ENCODE results near the gene PDE9A. TPM values are rescaled to one million over a fixed set of nuclear protein-coding genes. Genes with fewer than 3 reads are reported as not detected.

Gene PDE9A
- total RNA-seq, 3 donors from 2014 or later = 3.0 to 14.7 (median 10.5) TPM

GRCh38 chr21:42740405-42740909, 87.0 kb downstream of the PDE9A start:
- no peaks in the 10 kb centered on the region for H3K27me3 ChIP-seq
- H3K4me3 ChIP-seq = no peak overlapping the region
- H3K4me1 ChIP-seq = no peaks in the 10 kb centered on the region
- TF ChIP-seq CTCF (IDR thresholded peaks at IDR 0.05) = no peak
- no peak for TF ChIP-seq POLR2A (IDR thresholded peaks at IDR 0.05)
- no peak for TF ChIP-seq POLR2AphosphoS5 (IDR thresholded peaks at IDR 0.05)
- H3K27ac ChIP-seq = no peak overlapping the region
- no peaks in the 10 kb centered on the region for H3K9me3 ChIP-seq
- H3K36me3 ChIP-seq = no peaks in the 10 kb centered on the region
- no peak for DNase-seq (ENCODE audit: low spot score in 2 of 2)
- intact Hi-C loops (cut with DNase I; ENCODE audit: low total_unique reads) = no loop called here

DNA sequence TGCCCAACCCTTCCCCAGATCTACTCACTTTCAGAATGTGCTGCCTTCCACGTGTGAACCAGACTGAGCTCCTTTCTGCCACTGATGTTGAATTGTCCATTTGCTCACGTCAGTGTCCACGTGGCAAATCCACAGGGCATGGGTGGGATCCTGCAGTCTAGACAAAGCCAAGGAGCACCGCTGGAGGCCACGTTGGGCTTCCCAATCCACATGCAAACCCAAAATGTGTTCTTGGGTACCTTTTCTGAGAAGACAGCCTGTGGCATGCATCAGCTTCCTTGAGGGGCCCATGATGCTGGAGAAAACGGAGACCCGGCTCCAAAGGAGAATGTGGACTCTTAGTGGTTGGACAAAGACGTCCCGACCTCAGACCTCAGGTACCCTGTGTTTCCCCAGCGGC, 87.6 kb downstream of the PDE9A start:
- DNase-seq (ENCODE audit: low spot score in 2 of 2) = no peak
- H3K4me3 ChIP-seq = no peak overlapping the region
- no peaks in the 10 kb centered on the region for H3K4me1 ChIP-seq
- no peak overlapping the region for H3K27ac ChIP-seq
- no peaks in the 10 kb centered on the region for H3K36me3 ChIP-seq
- no peaks in the 10 kb centered on the region for H3K27me3 ChIP-seq
- TF ChIP-seq CTCF (IDR thresholded peaks at IDR 0.05) (no peak), POLR2AphosphoS5 (IDR thresholded peaks at IDR 0.05) (no peak), POLR2A (IDR thresholded peaks at IDR 0.05) (no peak)
- H3K9me3 ChIP-seq = no peaks in the 10 kb centered on the region
- intact Hi-C loops (cut with DNase I; ENCODE audit: low total_unique reads) = no loop called here

- no peak overlapping the region for H3K27ac ChIP-seq
- no peaks in the 10 kb centered on the region for H3K4me1 ChIP-seq
Observed at GRCh38 chr21:42744520-42745445, 91.4 kb downstream of the PDE9A start.

GRCh38 chr21:42745511-42746239, 92.3 kb downstream of the PDE9A start:
- intact Hi-C loops (cut with DNase I; ENCODE audit: low total_unique reads) = no loop called here
- H3K4me1 ChIP-seq = no peaks in the 10 kb centered on the region
- no peaks in the 10 kb centered on the region for H3K36me3 ChIP-seq
- H3K27me3 ChIP-seq = no peaks in the 10 kb centered on the region
- no peak for DNase-seq (ENCODE audit: low spot score in 2 of 2)
- no peaks in the 10 kb centered on the region for H3K9me3 ChIP-seq
- TF ChIP-seq POLR2A (IDR thresholded peaks at IDR 0.05) = no peak
- TF ChIP-seq CTCF (IDR thresholded peaks at IDR 0.05) = no peak
- no peak for TF ChIP-seq POLR2AphosphoS5 (IDR thresholded peaks at IDR 0.05)
- peak overlapping the region; percentile 55 to 65 for H3K27ac ChIP-seq
- H3K4me3 ChIP-seq = no peak overlapping the region

More at GRCh38 chr21:42744520-42745445, 91.4 kb downstream of the PDE9A start:
- no peaks in the 10 kb centered on the region for H3K36me3 ChIP-seq
- H3K27me3 ChIP-seq = no peaks in the 10 kb centered on the region
- intact Hi-C loops (cut with DNase I; ENCODE audit: low total_unique reads) = no loop called here
- TF ChIP-seq POLR2AphosphoS5 (IDR thresholded peaks at IDR 0.05) (no peak), POLR2A (IDR thresholded peaks at IDR 0.05) (no peak), CTCF (IDR thresholded peaks at IDR 0.05) (no peak)
- DNase-seq (ENCODE audit: low spot score in 2 of 2) = no peak
- H3K9me3 ChIP-seq = no peaks in the 10 kb centered on the region
- no peak overlapping the region for H3K4me3 ChIP-seq

DNA sequence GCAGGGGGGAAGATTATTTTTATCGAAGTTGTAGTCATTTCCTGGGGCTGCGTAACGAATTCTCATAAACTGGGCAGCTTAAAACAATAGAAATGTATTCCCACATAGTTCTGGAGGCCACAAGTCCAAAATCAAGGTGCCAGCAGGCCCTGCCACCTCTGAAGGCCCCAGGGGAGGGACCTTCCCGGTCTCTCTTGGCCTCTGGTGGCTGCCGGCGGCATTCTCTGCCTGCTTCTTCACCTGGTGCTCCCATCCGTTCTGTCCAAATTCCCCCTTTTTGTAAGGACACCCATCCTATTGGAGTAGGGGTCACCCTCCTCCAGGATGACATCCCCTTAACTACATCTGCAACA, 92.8 kb downstream of the PDE9A start:
- intact Hi-C loops (cut with DNase I; ENCODE audit: low total_unique reads) = no loop called here
- no peak for TF ChIP-seq POLR2AphosphoS5 (IDR thresholded peaks at IDR 0.05)
- TF ChIP-seq CTCF (IDR thresholded peaks at IDR 0.05) = no peak
- TF ChIP-seq POLR2A (IDR thresholded peaks at IDR 0.05) = no peak
- DNase-seq (ENCODE audit: low spot score in 2 of 2) = no peak
- Histone ChIP-seq H3K27me3 (no peaks in the 10 kb centered on the region), H3K4me3 (no peak overlapping the region), H3K27ac (peak overlapping the region; percentile 55 to 65), H3K9me3 (no peaks in the 10 kb centered on the region), H3K36me3 (no peaks in the 10 kb centered on the region), H3K4me1 (no peaks in the 10 kb centered on the region)

All from breast epithelium (tissue), 4 donors.